ENCODE measurements around the gene PPP6C. TPM values are rescaled to one million over a fixed set of nuclear protein-coding genes. Genes with fewer than 3 reads are reported as not detected.
"Not testable (repeated sequence)": the region's sequence is repeated elsewhere in the genome, so short reads cannot be mapped to it uniquely, and the experiment has no call there.

Gene PPP6C
- total RNA-seq, 1 donor from 2014 or later, result 14.1 TPM

DNA sequence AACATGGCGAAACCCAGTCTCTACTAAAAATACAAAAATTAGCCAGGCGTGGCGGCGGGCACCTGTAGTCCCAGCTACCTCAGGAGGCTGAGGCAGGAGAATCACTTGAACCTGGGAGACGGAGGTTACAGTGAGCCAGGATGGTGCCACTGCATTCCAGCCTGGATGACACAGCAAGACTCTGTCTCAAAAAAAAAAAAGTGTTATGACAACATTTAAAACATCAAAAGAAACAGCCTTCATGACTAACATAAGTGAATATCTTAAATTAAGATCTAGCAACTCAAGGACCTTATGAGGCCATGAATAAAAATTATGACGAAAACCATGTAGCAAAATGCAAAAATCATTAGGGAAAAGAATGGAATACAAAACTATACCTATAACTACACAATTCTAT is 26.7 kb downstream of the PPP6C start:
- H3K4me1 ChIP-seq (ENCODE audit: control insufficient read depth in 3 of 3, insufficient read depth in 3 of 3, low read length in 3 of 3), result peaks cover 3 to 13% (median 8%) of the 10 kb centered on the region in 3 donors
- H3K4me3 ChIP-seq (ENCODE audit: low read length in 3 of 3); H3K27me3 ChIP-seq (ENCODE audit: control insufficient read depth in 3 of 3, insufficient read depth in 3 of 3, low read length in 3 of 3); H3K36me3 ChIP-seq (ENCODE audit: control insufficient read depth in 3 of 3, insufficient read depth in 3 of 3, low read length in 3 of 3); H3K9me3 ChIP-seq (ENCODE audit: control insufficient read depth in 3 of 3, low read length in 3 of 3); H3K9ac ChIP-seq (ENCODE audit: low read depth in 1 of 3, low read length in 3 of 3); H3K27ac ChIP-seq (ENCODE audit: low read depth, low read length): not testable (repeated sequence)

DNA sequence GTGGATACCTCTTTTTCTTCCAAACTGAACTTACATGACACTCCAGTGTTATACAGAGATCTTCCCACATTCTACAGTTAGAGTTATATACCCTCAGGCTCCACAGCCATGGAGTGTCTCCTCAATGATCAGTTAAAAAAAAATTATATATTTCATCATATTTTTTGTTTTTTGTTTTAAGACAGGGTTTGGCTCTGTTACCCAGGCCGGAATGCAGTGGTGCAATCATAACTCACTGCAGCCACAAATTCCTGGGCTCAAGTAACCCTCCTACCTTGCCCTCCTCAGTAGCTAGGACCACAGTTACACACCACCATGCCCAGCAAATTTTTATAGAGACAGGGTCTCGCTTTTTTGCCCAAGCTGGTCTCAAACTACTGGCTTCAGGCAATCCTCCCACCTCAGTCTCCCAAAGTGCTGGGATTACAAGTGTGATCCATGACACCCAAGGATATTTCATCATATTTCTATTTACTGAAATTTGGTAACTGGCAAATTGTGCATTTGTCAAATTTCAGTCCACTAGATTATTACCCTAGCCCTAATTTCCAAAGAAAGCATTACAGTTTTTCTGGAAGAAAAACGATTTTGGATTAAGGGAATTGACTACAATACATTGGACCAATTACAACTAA is 28.2 kb downstream of the PPP6C start:
- Histone ChIP-seq H3K27me3 (ENCODE audit: control insufficient read depth in 3 of 3, insufficient read depth in 3 of 3, low read length in 3 of 3) (no peaks in the 10 kb centered on the region), H3K4me1 (ENCODE audit: control insufficient read depth in 3 of 3, insufficient read depth in 3 of 3, low read length in 3 of 3) (peaks cover 3 to 13% (median 8%) of the 10 kb centered on the region in 3 donors), H3K36me3 (ENCODE audit: control insufficient read depth in 3 of 3, insufficient read depth in 3 of 3, low read length in 3 of 3) (peaks cover 0 to 7% (median 3%) of the 10 kb centered on the region in 3 donors), H3K9ac (ENCODE audit: low read depth in 1 of 3, low read length in 3 of 3) (no peak overlapping the region), H3K4me3 (ENCODE audit: low read length in 3 of 3) (no peak overlapping the region), H3K27ac (ENCODE audit: low read depth, low read length) (no peak overlapping the region), H3K9me3 (ENCODE audit: control insufficient read depth in 3 of 3, low read length in 3 of 3) (no peaks in the 10 kb centered on the region)

DNA sequence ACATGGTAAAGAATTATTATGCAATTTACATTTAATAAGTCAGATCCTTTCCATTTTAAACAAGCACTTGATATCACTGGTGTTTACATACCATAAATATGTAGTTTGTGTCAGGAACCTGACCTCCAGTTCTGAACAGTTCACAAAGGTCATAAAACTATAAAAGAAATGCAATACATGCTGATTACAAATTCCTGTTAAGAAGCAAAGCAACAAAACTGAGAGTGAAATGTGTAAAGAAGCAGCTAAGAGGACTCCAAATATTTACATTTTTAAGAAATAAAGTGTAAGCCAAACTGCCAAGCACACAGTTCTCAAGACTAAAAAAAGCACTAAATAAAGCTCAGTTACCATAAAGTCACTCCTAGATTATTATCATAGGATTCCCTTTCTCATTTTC is 28.9 kb downstream of the PPP6C start:
- no peak overlapping the region for H3K9ac ChIP-seq (ENCODE audit: low read depth in 1 of 3, low read length in 3 of 3)
- H3K4me1 ChIP-seq (ENCODE audit: control insufficient read depth in 3 of 3, insufficient read depth in 3 of 3, low read length in 3 of 3), result peaks cover 3 to 13% (median 8%) of the 10 kb centered on the region in 3 donors
- no peaks in the 10 kb centered on the region for H3K9me3 ChIP-seq (ENCODE audit: control insufficient read depth in 3 of 3, low read length in 3 of 3)
- peaks cover 0 to 7% (median 3%) of the 10 kb centered on the region in 3 donors for H3K36me3 ChIP-seq (ENCODE audit: control insufficient read depth in 3 of 3, insufficient read depth in 3 of 3, low read length in 3 of 3)
- peak overlapping the region; percentile 12 for H3K27ac ChIP-seq (ENCODE audit: low read depth, low read length)
- H3K4me3 ChIP-seq (ENCODE audit: low read length in 3 of 3), result no peak overlapping the region
- no peaks in the 10 kb centered on the region for H3K27me3 ChIP-seq (ENCODE audit: control insufficient read depth in 3 of 3, insufficient read depth in 3 of 3, low read length in 3 of 3)

DNA sequence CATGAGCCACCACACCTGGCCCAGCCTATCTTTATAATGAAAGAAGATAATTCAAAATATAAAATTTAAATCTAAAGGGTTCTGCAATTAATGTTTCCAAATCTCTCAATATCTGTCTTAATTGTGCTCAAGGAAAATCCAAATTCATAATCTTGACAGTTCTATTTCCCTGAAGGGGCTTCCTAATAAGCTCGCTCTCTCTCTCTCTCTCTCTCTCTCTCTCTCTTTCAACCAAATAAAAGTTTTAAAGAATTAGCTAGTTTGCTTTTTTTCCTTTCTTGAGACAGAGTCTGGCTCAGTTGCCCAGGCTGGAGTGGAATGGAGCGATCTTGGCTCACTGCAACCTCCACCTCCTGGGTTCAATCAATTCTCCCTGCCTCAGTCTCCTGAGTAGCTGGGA is 33.1 kb downstream of the PPP6C start:
- Histone ChIP-seq H3K4me1 (ENCODE audit: control insufficient read depth in 3 of 3, insufficient read depth in 3 of 3, low read length in 3 of 3) (peaks cover 9 to 20% (median 12%) of the 10 kb centered on the region in 3 donors), H3K27me3 (ENCODE audit: control insufficient read depth in 3 of 3, insufficient read depth in 3 of 3, low read length in 3 of 3) (no peaks in the 10 kb centered on the region), H3K27ac (ENCODE audit: low read depth, low read length) (no peak overlapping the region), H3K9ac (ENCODE audit: low read depth in 1 of 3, low read length in 3 of 3) (no peak overlapping the region), H3K4me3 (ENCODE audit: low read length in 3 of 3) (no peak overlapping the region), H3K36me3 (ENCODE audit: control insufficient read depth in 3 of 3, insufficient read depth in 3 of 3, low read length in 3 of 3) (peaks cover 4 to 24% (median 19%) of the 10 kb centered on the region in 3 donors), H3K9me3 (ENCODE audit: control insufficient read depth in 3 of 3, low read length in 3 of 3) (no peaks in the 10 kb centered on the region)

DNA sequence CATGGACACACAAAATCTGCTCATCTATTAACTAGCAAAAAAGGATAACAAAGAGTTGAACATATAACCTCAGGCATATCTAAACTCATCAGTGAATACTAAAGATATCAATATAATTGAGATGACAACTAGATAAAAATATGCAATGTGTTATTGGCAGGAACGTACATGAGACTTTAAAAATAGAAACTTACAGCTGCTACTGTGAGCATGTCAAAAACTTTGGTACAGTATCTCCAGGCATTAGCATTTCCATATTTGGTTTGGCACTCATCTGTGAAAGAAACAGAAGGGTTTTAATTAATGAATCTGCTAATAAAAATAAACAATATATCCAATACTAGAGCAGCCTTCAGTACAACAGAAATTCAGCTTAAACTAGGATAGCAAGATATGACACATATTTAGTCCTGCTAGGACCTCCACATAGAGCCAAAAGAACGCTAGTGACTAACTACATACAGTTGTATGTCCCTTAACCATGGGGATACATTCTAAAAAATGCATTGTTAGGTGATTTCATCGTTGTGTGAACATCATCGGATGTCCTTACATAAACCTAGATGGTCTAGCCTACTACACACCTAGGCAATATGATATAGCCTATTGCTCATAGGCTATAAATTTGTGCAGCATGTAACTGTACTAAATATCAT is 35.8 kb downstream of the PPP6C start:
- no peak overlapping the region for H3K9ac ChIP-seq (ENCODE audit: low read depth in 1 of 3, low read length in 3 of 3)
- peaks cover 3 to 13% (median 6%) of the 10 kb centered on the region in 3 donors for H3K4me1 ChIP-seq (ENCODE audit: control insufficient read depth in 3 of 3, insufficient read depth in 3 of 3, low read length in 3 of 3)
- H3K9me3 ChIP-seq (ENCODE audit: control insufficient read depth in 3 of 3, low read length in 3 of 3), result no peaks in the 10 kb centered on the region
- no peaks in the 10 kb centered on the region for H3K27me3 ChIP-seq (ENCODE audit: control insufficient read depth in 3 of 3, insufficient read depth in 3 of 3, low read length in 3 of 3)
- no peak overlapping the region for H3K4me3 ChIP-seq (ENCODE audit: low read length in 3 of 3)
- H3K27ac ChIP-seq (ENCODE audit: low read depth, low read length), result peak overlapping the region; percentile 70
- peaks cover 15 to 38% (median 28%) of the 10 kb centered on the region in 3 donors for H3K36me3 ChIP-seq (ENCODE audit: control insufficient read depth in 3 of 3, insufficient read depth in 3 of 3, low read length in 3 of 3)

DNA sequence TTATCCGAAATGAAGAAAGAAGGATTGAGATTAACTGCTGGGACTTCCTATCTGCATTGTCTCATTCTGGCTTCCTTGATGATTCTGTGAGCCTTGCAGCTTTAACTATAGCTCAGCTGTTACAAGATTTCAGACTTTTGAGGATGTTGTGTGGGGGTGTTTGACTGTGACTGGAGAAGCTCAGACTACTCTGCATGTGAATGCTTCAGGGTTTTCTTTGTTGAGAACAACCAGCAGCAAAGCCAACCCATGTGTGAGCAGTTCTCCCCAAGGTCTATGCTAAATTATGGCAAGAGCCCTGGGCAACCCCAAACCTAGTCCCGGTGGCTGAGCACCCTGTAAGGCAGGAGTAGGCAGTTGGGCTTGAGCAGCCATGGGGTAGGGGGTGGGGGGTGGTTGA is 37.9 kb downstream of the PPP6C start:
- Histone ChIP-seq H3K9me3 (ENCODE audit: control insufficient read depth in 3 of 3, low read length in 3 of 3) (no peaks in the 10 kb centered on the region), H3K36me3 (ENCODE audit: control insufficient read depth in 3 of 3, insufficient read depth in 3 of 3, low read length in 3 of 3) (peaks cover 15 to 36% (median 25%) of the 10 kb centered on the region in 3 donors), H3K9ac (ENCODE audit: low read depth in 1 of 3, low read length in 3 of 3) (no peak overlapping the region), H3K4me1 (ENCODE audit: control insufficient read depth in 3 of 3, insufficient read depth in 3 of 3, low read length in 3 of 3) (peaks cover 3 to 13% (median 6%) of the 10 kb centered on the region in 3 donors), H3K27ac (ENCODE audit: low read depth, low read length) (no peak overlapping the region), H3K4me3 (ENCODE audit: low read length in 3 of 3) (no peak overlapping the region), H3K27me3 (ENCODE audit: control insufficient read depth in 3 of 3, insufficient read depth in 3 of 3, low read length in 3 of 3) (no peaks in the 10 kb centered on the region)

DNA sequence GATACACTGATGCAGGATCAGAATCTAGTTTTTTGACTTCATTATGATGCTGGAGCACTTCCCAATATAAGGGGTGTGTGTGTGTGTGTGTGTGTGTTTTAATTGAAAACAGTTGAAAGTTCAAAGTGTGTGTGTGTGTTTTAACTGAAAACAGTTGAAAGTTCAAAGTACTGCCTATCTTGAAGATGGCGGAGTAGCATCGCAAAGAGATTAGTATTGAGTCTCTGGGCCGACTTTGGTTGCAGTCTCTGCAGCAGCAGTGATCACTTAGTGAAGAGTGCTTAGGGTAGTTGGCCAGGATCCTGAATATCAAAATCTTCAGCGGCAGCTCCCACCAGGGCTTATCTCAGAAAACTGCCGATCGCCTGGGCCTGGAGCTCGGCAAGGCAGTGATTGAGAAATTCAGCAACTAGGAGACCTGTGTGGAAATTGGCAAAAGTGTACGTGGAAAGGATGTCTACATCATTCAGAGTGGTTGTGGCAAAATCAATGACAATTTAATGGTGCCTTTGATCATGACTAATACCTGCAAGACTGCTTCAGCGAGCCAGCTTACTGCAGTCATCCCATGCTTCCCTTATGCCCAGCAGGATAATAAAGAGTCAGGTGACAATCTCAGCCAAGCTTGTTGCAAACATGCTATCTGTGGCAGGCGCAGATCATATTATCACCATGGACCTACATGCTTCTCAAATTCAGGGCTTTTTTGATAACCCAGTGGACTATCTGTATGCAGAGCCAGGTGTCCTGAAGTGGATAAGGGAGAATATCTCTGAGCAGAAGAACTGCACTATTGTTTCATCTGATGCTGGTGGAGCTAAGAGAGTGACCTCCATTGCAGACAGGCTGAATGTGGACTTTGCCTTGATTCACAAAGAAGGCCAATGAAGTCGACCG is 39.0 kb downstream of the PPP6C start:
- Histone ChIP-seq H3K27me3 (ENCODE audit: control insufficient read depth in 3 of 3, insufficient read depth in 3 of 3, low read length in 3 of 3) (no peaks in the 10 kb centered on the region), H3K4me3 (ENCODE audit: low read length in 3 of 3) (no peak overlapping the region), H3K4me1 (ENCODE audit: control insufficient read depth in 3 of 3, insufficient read depth in 3 of 3, low read length in 3 of 3) (peaks cover 3 to 13% (median 6%) of the 10 kb centered on the region in 3 donors), H3K27ac (ENCODE audit: low read depth, low read length) (no peak overlapping the region), H3K9me3 (ENCODE audit: control insufficient read depth in 3 of 3, low read length in 3 of 3) (no peaks in the 10 kb centered on the region), H3K36me3 (ENCODE audit: control insufficient read depth in 3 of 3, insufficient read depth in 3 of 3, low read length in 3 of 3) (peaks cover 15 to 36% (median 25%) of the 10 kb centered on the region in 3 donors), H3K9ac (ENCODE audit: low read depth in 1 of 3, low read length in 3 of 3) (no peak overlapping the region)

DNA sequence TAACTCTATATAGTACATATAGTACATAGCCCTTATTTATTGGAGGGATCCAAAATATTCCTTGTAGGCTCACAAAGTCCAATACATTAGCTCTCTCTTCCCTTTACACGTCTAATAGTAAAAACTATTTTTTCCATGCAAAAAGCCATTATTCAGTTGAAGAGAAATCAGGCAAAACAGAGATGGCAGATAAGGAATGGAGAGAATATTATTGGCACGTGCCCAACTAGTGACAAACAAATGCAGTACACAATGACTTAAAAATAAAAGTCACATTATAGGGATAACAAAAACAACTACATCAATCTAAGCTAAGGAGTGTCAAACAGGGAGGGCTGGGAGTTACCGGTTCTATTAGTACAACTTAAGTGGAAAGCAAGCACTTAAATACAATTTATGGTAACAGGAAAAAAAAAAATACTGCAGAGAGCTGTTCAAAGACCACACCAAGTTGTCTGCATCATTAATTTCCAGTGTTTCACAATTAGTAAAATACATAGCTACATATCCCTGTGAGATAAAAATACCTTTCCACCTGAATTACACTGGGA is 42.1 kb downstream of the PPP6C start:
- Histone ChIP-seq H3K36me3 (ENCODE audit: control insufficient read depth in 3 of 3, insufficient read depth in 3 of 3, low read length in 3 of 3) (peaks cover 15 to 22% (median 21%) of the 10 kb centered on the region in 3 donors), H3K27me3 (ENCODE audit: control insufficient read depth in 3 of 3, insufficient read depth in 3 of 3, low read length in 3 of 3) (no peaks in the 10 kb centered on the region), H3K27ac (ENCODE audit: low read depth, low read length) (no peak overlapping the region), H3K9me3 (ENCODE audit: control insufficient read depth in 3 of 3, low read length in 3 of 3) (no peaks in the 10 kb centered on the region), H3K4me1 (ENCODE audit: control insufficient read depth in 3 of 3, insufficient read depth in 3 of 3, low read length in 3 of 3) (peaks cover 6 to 7% (median 7%) of the 10 kb centered on the region in 3 donors), H3K9ac (ENCODE audit: low read depth in 1 of 3, low read length in 3 of 3) (no peak overlapping the region), H3K4me3 (ENCODE audit: low read length in 3 of 3) (no peak overlapping the region)

DNA sequence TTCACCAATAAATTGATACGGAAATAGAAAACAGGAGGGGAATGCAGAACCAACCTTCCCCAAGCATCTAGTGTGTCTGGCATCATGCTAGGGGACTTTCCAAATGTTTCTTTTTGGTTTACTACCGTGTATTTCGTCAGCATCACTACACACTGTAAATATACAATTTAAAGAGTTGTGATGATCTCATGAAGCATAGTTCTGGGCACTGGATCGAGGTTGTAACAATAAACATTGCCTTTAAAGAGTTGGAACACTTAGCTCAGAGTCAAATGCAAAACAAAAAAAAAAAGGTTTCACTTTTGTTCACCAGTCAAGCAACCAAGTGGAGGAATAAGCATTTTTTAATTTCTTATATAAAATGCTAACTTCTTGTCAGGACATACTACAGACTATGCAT is 43.4 kb downstream of the PPP6C start:
- no peak overlapping the region for H3K4me3 ChIP-seq (ENCODE audit: low read length in 3 of 3)
- H3K27me3 ChIP-seq (ENCODE audit: control insufficient read depth in 3 of 3, insufficient read depth in 3 of 3, low read length in 3 of 3), result no peaks in the 10 kb centered on the region
- peaks cover 8 to 13% (median 9%) of the 10 kb centered on the region in 3 donors for H3K4me1 ChIP-seq (ENCODE audit: control insufficient read depth in 3 of 3, insufficient read depth in 3 of 3, low read length in 3 of 3)
- H3K9ac ChIP-seq (ENCODE audit: low read depth in 1 of 3, low read length in 3 of 3), result no peak overlapping the region
- H3K9me3 ChIP-seq (ENCODE audit: control insufficient read depth in 3 of 3, low read length in 3 of 3), result no peaks in the 10 kb centered on the region
- H3K36me3 ChIP-seq (ENCODE audit: control insufficient read depth in 3 of 3, insufficient read depth in 3 of 3, low read length in 3 of 3), result peaks cover 9 to 11% (median 10%) of the 10 kb centered on the region in 3 donors
- H3K27ac ChIP-seq (ENCODE audit: low read depth, low read length), result no peak overlapping the region

All from skeletal muscle tissue (tissue), 4 donors.